GM18873 (cell line): Measurements from ENCODE around the gene AIRE.
"Not testable (repeated sequence)": the region's sequence is repeated elsewhere in the genome, so short reads cannot be mapped to it uniquely, and the experiment has no call there.

ENCODE experiments used
- ATAC-seq: cut with Tn5 transposase; IDR thresholded peaks from one replicate; pipeline ENCODE4 v1.9.1; 2021; ENCODE audit warnings: mild to moderate bottlenecking, moderate library complexity, moderate number of reproducible peaks; ENCODE audit not compliant: unreplicated experiment, low FRiP score

AIRE gene

GRCh38 chr21:44285138-44285992, at the start of gene AIRE:
AIRE (plus strand) TSS chr21:44285876; CDS start chr21:44286007, 131 bp downstream.
- ATAC-seq, result no peak

GRCh38 chr21:44240353-44240752, 45.3 kb upstream of the AIRE start:
- ATAC-seq, result not testable (repeated sequence)

GRCh38 chr21:44240842-44241241, 44.8 kb upstream of the AIRE start, which contains the start of gene ICOSLG:
ICOSLG (minus strand) TSS chr21:44240943; CDS start chr21:44240817, 126 bp downstream.
- not testable (repeated sequence) for ATAC-seq

GRCh38 chr21:44241281-44241680, 44.4 kb upstream of the AIRE start:
- ATAC-seq, result not testable (repeated sequence)

- peak; percentile 42 for ATAC-seq
These were observed 41.7 kb upstream of the AIRE start for GRCh38 chr21:44243980-44244379.

GRCh38 chr21:44247904-44248303, 37.8 kb upstream of the AIRE start:
- ATAC-seq, result not testable (repeated sequence)

- not testable (repeated sequence) for ATAC-seq
These were observed 36.3 kb upstream of the AIRE start for GRCh38 chr21:44249204-44250037.

GRCh38 chr21:44253832-44254710, 31.6 kb upstream of the AIRE start:
- no peak for ATAC-seq

GRCh38 chr21:44255511-44255981, 30.1 kb upstream of the AIRE start:
- no peak for ATAC-seq

GRCh38 chr21:44258056-44258725, 27.5 kb upstream of the AIRE start:
- no peak for ATAC-seq

GRCh38 chr21:44259082-44259705, 26.5 kb upstream of the AIRE start:
- ATAC-seq, result no peak

- ATAC-seq, result no peak
These were observed 25.6 kb upstream of the AIRE start for GRCh38 chr21:44260066-44260465.

- no peak for ATAC-seq
These were observed 24.7 kb upstream of the AIRE start for GRCh38 chr21:44260791-44261631.

- no peak for ATAC-seq
These were observed 23.9 kb upstream of the AIRE start, which contains the start of gene DNMT3L for GRCh38 chr21:44261675-44262295. DNMT3L (minus strand) TSS chr21:44261897; CDS start chr21:44261259, 638 bp downstream.

- ATAC-seq, result no peak
These were observed 23.2 kb upstream of the AIRE start for GRCh38 chr21:44262338-44263056.

GRCh38 chr21:44263221-44263760, 22.4 kb upstream of the AIRE start:
- ATAC-seq, result no peak

- no peak for ATAC-seq
These were observed 21.9 kb upstream of the AIRE start for GRCh38 chr21:44263768-44264167.
